Endothelial cell of umbilical vein (primary cell): ENCODE results near the gene DHRS9. TPM values are rescaled to one million over a fixed set of nuclear protein-coding genes. Genes with fewer than 3 reads are reported as not detected.

Experiments
- BruUV-seq: library from RNA; stranded (reverse); fragments of 400-500 nt; replicated peaks from 2 replicates; lab custom pipeline; 2021; lab: Mats Ljungman, UMichigan
- CTCF ChIA-PET: fragments of 300-600, 350-600 bp; sonication (Branson Sonifier 250); formaldehyde crosslinking; loops from one replicate; lab custom pipeline; 2021; ENCODE audit warnings: antibody characterized with exemption, inconsistent platforms; lab: Charles Lee
- POLR2A ChIA-PET: fragments of 300-600, 350-600 bp; sonication (Branson Sonifier 250); formaldehyde crosslinking; loops from one replicate; lab custom pipeline; 2021; ENCODE audit warnings: antibody characterized with exemption, inconsistent platforms; lab: Charles Lee
- DNase-seq: peaks from one replicate; pipeline ENCODE4 v3.0.0-alpha.2; 2011; ENCODE audit warnings: low read depth, low spot score
- FAIRE-seq: peaks from 2 replicates; lab custom pipeline; 2011; peaks lifted over from hg19 to GRCh38; lab: Jason Lieb, UNC
- H2AFZ ChIP-seq: 2 replicates; pipeline ENCODE4 v1.6.0; 2012; ENCODE audit warnings: low read depth, low read length, control low read depth, inconsistent platforms
- H3K27ac ChIP-seq: 2 replicates; pipeline ENCODE4 v1.5.1; 2011; ENCODE audit warnings: low read depth, mild to moderate bottlenecking, control low read depth, low read length, moderate library complexity; ENCODE audit not compliant: insufficient read depth
- H3K27me3 ChIP-seq, 2 experiments: 2 replicates each; pipeline versions ENCODE4 v1.6.0 to v1.6.1; 2011; ENCODE audit warnings: low read length in 2 of 2, mixed read lengths in 1 of 2; ENCODE audit not compliant: control insufficient read depth in 2 of 2, insufficient read depth in 2 of 2
- H3K36me3 ChIP-seq, 2 experiments: 2 replicates in 1 of 2; 3 replicates in 1 of 2; pipeline ENCODE4 v1.5.1; 2011; ENCODE audit warnings: low read length in 2 of 2, mild to moderate bottlenecking in 1 of 2, moderate library complexity in 1 of 2; ENCODE audit not compliant: control insufficient read depth in 2 of 2, insufficient read depth in 2 of 2; ENCODE audit errors: extremely low read depth in 1 of 2
- H3K4me1 ChIP-seq: 3 replicates; pipeline ENCODE4 v1.5.1; 2011; ENCODE audit warnings: mild to moderate bottlenecking, low read length; ENCODE audit not compliant: control insufficient read depth, insufficient read depth; ENCODE audit errors: extremely low read depth
- H3K4me2 ChIP-seq: 2 replicates; pipeline ENCODE4 v1.6.1; 2011; ENCODE audit warnings: low read length, control low read depth, mixed read lengths; ENCODE audit not compliant: insufficient read depth
- H3K4me3 ChIP-seq, 3 experiments: fragments of 200-600 bp in 1 of 3; sonication (generic), shearing (Covaris generic) in 1 of 3; replicated peaks in 1 of 3; 2 replicates each; pipeline ENCODE4 v1.5.1; 2011 to 2016; ENCODE audit warnings: control low read depth in 3 of 3, low read length in 3 of 3, mild to moderate bottlenecking in 2 of 3, inconsistent platforms in 1 of 3, low read depth in 1 of 3, moderate library complexity in 1 of 3; ENCODE audit not compliant: insufficient read depth in 1 of 3
- H3K79me2 ChIP-seq: 2 replicates; pipeline ENCODE4 v1.6.0; 2012; ENCODE audit warnings: low read length, inconsistent platforms; ENCODE audit not compliant: control insufficient read depth, insufficient read depth
- H3K9ac ChIP-seq: replicated peaks from 2 replicates; pipeline ENCODE3; 2011; ENCODE audit warnings: low read length, control low read depth; ENCODE audit not compliant: insufficient read depth; ENCODE audit errors: extremely low read depth
- H3K9me1 ChIP-seq: replicated peaks from 3 replicates; pipeline ENCODE4 v1.6.0; 2011; ENCODE audit warnings: mild to moderate bottlenecking, low read length; ENCODE audit not compliant: control insufficient read depth, insufficient read depth; ENCODE audit errors: extremely low read depth
- H3K9me3 ChIP-seq: replicated peaks from 2 replicates; pipeline ENCODE4 v1.5.1; 2012; ENCODE audit warnings: low read length, inconsistent platforms; ENCODE audit not compliant: control insufficient read depth, insufficient read depth
- H4K20me1 ChIP-seq: replicated peaks from 2 replicates; pipeline ENCODE3; 2011; ENCODE audit warnings: mild to moderate bottlenecking, low read length; ENCODE audit not compliant: control insufficient read depth, insufficient read depth; ENCODE audit errors: extremely low read depth
- EZH2 ChIP-seq: IDR thresholded peaks from 2 replicates; pipeline ENCODE4 v1.6.1; 2012; ENCODE audit warnings: borderline replicate concordance, low read depth, mild to moderate bottlenecking, moderate library complexity, low read length, inconsistent platforms; ENCODE audit not compliant: severe bottlenecking
- FOS ChIP-seq: IDR thresholded peaks from 2 replicates; pipeline ENCODE4 v1.6.1; 2011; ENCODE audit warnings: mild to moderate bottlenecking, low read length, moderate library complexity, borderline replicate concordance; ENCODE audit not compliant: insufficient read depth
- GATA2 ChIP-seq: IDR thresholded peaks from 2 replicates; pipeline ENCODE4 v1.7.0; 2011; ENCODE audit warnings: low read depth, mild to moderate bottlenecking, moderate library complexity, mixed read lengths, low read length; ENCODE audit not compliant: insufficient read length, insufficient read depth
- JUN ChIP-seq: IDR thresholded peaks from 2 replicates; pipeline ENCODE4 v1.6.1; 2011; ENCODE audit warnings: borderline replicate concordance, low read depth; ENCODE audit not compliant: insufficient read length, insufficient read depth
- MAX ChIP-seq: IDR thresholded peaks from 2 replicates; pipeline ENCODE4 v1.6.1; 2011; ENCODE audit not compliant: insufficient read depth, insufficient read length
- MYC ChIP-seq: IDR thresholded peaks from one replicate; pipeline ENCODE4 v1.6.1; 2011; ENCODE audit warnings: mild to moderate bottlenecking, low read depth, low read length
- POLR2A ChIP-seq: IDR thresholded peaks from 2 replicates; pipeline ENCODE4 v1.6.1; 2012; ENCODE audit warnings: low read depth, mild to moderate bottlenecking, control low read depth, low read length
- POLR2AphosphoS5 ChIP-seq: IDR thresholded peaks from 2 replicates; pipeline ENCODE4 v1.6.1; 2012; ENCODE audit warnings: low read depth, mild to moderate bottlenecking, control low read depth, low read length, moderate library complexity; ENCODE audit not compliant: insufficient read depth
- dilution Hi-C: fragments of 300-500 bp; cut with MboI; formaldehyde crosslinking; loops from one replicate; pipeline ENCODE4 v1.15.0; 2019; ENCODE audit warnings: low sequenced_read_pairs; ENCODE audit not compliant: extremely low pct_ligation_motif_present
- intact Hi-C: fragments of 100-400 bp; cut with micrococcal nuclease; formaldehyde crosslinking; loops from one replicate; pipeline ENCODE4 v1.10.0; 2022
- polyA plus RNA-seq, 4 experiments: library from polyadenylated mRNA; depleted of rRNA in 3 of 4; stranded (reverse) in 3 of 4; unstranded in 1 of 4; fragments of >200 nt; gene quantifications; 2 replicates each; pipeline versions ENCODE4 v1.2.1 to v1.2.3, GENCODE V29; 2011 to 2012; ENCODE audit warnings: missing spikeins in 1 of 4
- total RNA-seq: library from RNA; stranded (reverse); gene quantifications from 2 replicates; pipeline ENCODE4 v1.2.3, GENCODE V29; 2021
- TF ChIP-seq, protein P1 (sequence below), 2 donors: IDR thresholded peaks; 1 replicate in 1 of 2; 2 replicates in 1 of 2; pipeline ENCODE4 v1.5.1; 2011; ENCODE audit warnings: low read length in 2 of 2, mild to moderate bottlenecking in 2 of 2, moderate library complexity in 2 of 2, control low read depth in 1 of 2, inconsistent platforms in 1 of 2, low read depth in 1 of 2; ENCODE audit not compliant: insufficient read depth in 1 of 2; ENCODE audit errors: extremely low read depth in 1 of 2

Gene DHRS9
- total and polyA plus RNA-seq, 2 donors (not counting 3 experiments of a cell fraction or from before 2014, with no cell fraction given) = 0.40 TPM; not detected in 1

DNA sequence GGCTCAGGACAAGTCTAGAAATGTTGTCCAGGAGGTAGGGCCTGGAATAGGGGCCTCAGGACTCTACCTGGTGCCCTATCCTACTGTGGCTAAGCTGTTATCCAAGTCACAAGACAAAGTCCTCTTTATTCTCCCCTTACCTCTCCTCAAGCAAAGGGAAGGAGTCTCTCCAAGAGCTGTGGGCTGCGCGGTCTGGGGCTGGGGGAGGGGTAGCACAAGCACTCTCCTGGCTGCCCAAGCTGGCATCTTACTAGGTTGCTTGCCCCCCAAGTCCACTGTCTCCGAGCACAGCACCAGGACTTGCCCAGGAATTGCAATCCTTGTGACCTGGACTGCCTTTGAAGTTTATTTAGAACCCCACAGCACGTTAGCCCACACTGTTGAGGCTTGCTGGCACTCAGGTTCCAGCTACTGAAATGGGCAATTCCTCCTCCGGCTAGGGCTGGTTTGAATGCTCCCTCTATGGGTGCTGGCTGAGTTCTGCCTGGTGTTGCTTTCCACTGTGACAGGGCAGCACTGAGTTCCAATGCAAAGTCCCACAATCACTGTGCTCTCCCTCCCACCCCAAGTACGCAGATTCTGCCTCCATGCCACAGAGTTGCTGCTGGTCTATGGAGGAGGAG is 18.5 kb downstream of the DHRS9 start:
- no peaks in the 10 kb centered on the region for H3K79me2 ChIP-seq
- H3K4me2 ChIP-seq = no peak overlapping the region
- H3K27me3 ChIP-seq = no peaks in the 10 kb centered on the region
- ChIA-PET CTCF (interaction anchor here (0.9 to 1.2 kb wide), 2 partner anchors 21 to 54 kb away, joined by 3 read pairs; no protein-coding TSS in a partner anchor), POLR2A (no interaction called here)
- H3K9ac ChIP-seq = no peak overlapping the region
- no peak overlapping the region for H3K4me3 ChIP-seq
- BruUV-seq = no TSS peak
- no peaks in the 10 kb centered on the region for H3K4me1 ChIP-seq
- H3K36me3 ChIP-seq = no peaks in the 10 kb centered on the region
- dilution Hi-C loops = no loop called here
- H4K20me1 ChIP-seq = no peaks in the 10 kb centered on the region
- TF ChIP-seq POLR2A (no peak), EZH2 (no peak), JUN (no peak), FOS (no peak), MYC (no peak), MAX (no peak), POLR2AphosphoS5 (no peak), GATA2 (no peak)
- TF ChIP-seq, protein P1, sequence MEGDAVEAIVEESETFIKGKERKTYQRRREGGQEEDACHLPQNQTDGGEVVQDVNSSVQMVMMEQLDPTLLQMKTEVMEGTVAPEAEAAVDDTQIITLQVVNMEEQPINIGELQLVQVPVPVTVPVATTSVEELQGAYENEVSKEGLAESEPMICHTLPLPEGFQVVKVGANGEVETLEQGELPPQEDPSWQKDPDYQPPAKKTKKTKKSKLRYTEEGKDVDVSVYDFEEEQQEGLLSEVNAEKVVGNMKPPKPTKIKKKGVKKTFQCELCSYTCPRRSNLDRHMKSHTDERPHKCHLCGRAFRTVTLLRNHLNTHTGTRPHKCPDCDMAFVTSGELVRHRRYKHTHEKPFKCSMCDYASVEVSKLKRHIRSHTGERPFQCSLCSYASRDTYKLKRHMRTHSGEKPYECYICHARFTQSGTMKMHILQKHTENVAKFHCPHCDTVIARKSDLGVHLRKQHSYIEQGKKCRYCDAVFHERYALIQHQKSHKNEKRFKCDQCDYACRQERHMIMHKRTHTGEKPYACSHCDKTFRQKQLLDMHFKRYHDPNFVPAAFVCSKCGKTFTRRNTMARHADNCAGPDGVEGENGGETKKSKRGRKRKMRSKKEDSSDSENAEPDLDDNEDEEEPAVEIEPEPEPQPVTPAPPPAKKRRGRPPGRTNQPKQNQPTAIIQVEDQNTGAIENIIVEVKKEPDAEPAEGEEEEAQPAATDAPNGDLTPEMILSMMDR (IDR thresholded peaks at IDR 0.05; ENCODE audit: extremely low read depth in 1 of 2, insufficient read depth in 1 of 2, low read depth in 1 of 2, low read length in 2 of 2) = no peak
- no peak overlapping the region for H3K27ac ChIP-seq
- no peak overlapping the region for H2AFZ ChIP-seq
- H3K9me1 ChIP-seq = no peaks in the 10 kb centered on the region
- intact Hi-C loops = no loop called here
- H3K9me3 ChIP-seq = no peaks in the 10 kb centered on the region
- FAIRE-seq = no peak
- no peak for DNase-seq
